HepG2 (cell line): ENCODE results near the gene TRAPPC12. TPM values are rescaled to one million over a fixed set of nuclear protein-coding genes. Genes with fewer than 3 reads are reported as not detected.

Source experiments
- CHCHD3 ChIP-seq: sonication (generic); formaldehyde crosslinking; IDR thresholded peaks from 2 replicates; pipeline ENCODE4 v1.8.0; 2022; ENCODE audit warnings: mild to moderate bottlenecking, missing genetic modification reagents, moderate library complexity
- FOXA3 ChIP-seq: IDR thresholded peaks from 2 replicates; pipeline ENCODE4 v1.6.1; 2016; ENCODE audit warnings: missing genetic modification reagents, missing compliant biosample characterization
- HIVEP1 ChIP-seq: sonication (generic); formaldehyde crosslinking; IDR thresholded peaks from 2 replicates; pipeline ENCODE4 v1.4.0; 2020; ENCODE audit warnings: mild to moderate bottlenecking, missing genetic modification reagents
- HNRNPK ChIP-seq: fragments of 200-400 bp; formaldehyde crosslinking; IDR thresholded peaks from 2 replicates; pipeline ENCODE4 v1.6.1; 2018; ENCODE audit warnings: low read length, low read depth, moderate library complexity, mild to moderate bottlenecking; ENCODE audit not compliant: poor library complexity, severe bottlenecking
- HNRNPUL1 ChIP-seq: fragments of 200-400 bp; formaldehyde crosslinking; IDR thresholded peaks from 2 replicates; pipeline ENCODE4 v1.6.1; 2017; ENCODE audit warnings: low read depth, mild to moderate bottlenecking, low read length, moderate library complexity
- HOXA5 ChIP-seq: sonication (generic); formaldehyde crosslinking; IDR thresholded peaks from 2 replicates; pipeline ENCODE4 v1.4.0; 2020; ENCODE audit warnings: missing genetic modification reagents
- ISL2 ChIP-seq: sonication (generic); formaldehyde crosslinking; IDR thresholded peaks from 2 replicates; pipeline ENCODE4 v1.5.0; 2020; ENCODE audit warnings: missing genetic modification reagents
- MBNL3 ChIP-seq: fragments of 250-450 bp; sonication (Bioruptor Pico); conservative IDR thresholded peaks from 2 replicates; pipeline ENCODE4 v1.8.0; 2022; ENCODE audit warnings: mild to moderate bottlenecking, inconsistent platforms
- MEIS2 ChIP-seq: sonication (generic); formaldehyde crosslinking; IDR thresholded peaks from 2 replicates; pipeline ENCODE4 v1.9.0; 2021; ENCODE audit warnings: mild to moderate bottlenecking, missing genetic modification reagents
- MTA1 ChIP-seq: sonication (generic); formaldehyde crosslinking; IDR thresholded peaks from 2 replicates; pipeline ENCODE4 v1.4.0; 2020; ENCODE audit warnings: missing genetic modification reagents, mild to moderate bottlenecking, borderline replicate concordance
- NCOA2 ChIP-seq: sonication (generic); formaldehyde crosslinking; IDR thresholded peaks from 2 replicates; pipeline ENCODE4 v1.8.0; 2022; ENCODE audit warnings: inconsistent platforms
- NPAS2 ChIP-seq: sonication (generic); formaldehyde crosslinking; IDR thresholded peaks from 2 replicates; pipeline ENCODE4 v1.8.0; 2022; ENCODE audit warnings: mild to moderate bottlenecking, missing genetic modification reagents, borderline replicate concordance
- POLR2G ChIP-seq: fragments of 200-400 bp; formaldehyde crosslinking; IDR thresholded peaks from 2 replicates; pipeline ENCODE4 v1.6.1; 2018; ENCODE audit warnings: mild to moderate bottlenecking, low read depth, low read length, moderate library complexity
- ZBTB42 ChIP-seq: sonication (generic); formaldehyde crosslinking; IDR thresholded peaks from 2 replicates; pipeline ENCODE4 v1.5.0; 2020; ENCODE audit warnings: mild to moderate bottlenecking, missing genetic modification reagents
- ZNF225 ChIP-seq: sonication (generic); formaldehyde crosslinking; IDR thresholded peaks from 2 replicates; pipeline ENCODE4 v1.4.0; 2020; ENCODE audit warnings: mild to moderate bottlenecking, missing genetic modification reagents
- ZNF30 ChIP-seq: sonication (generic); formaldehyde crosslinking; IDR thresholded peaks from 2 replicates; pipeline ENCODE4 v1.5.0; 2020; ENCODE audit warnings: mild to moderate bottlenecking, missing genetic modification reagents
- ZNF414 ChIP-seq: sonication (generic); formaldehyde crosslinking; IDR thresholded peaks from 2 replicates; pipeline ENCODE4 v1.5.0; 2020; ENCODE audit warnings: missing genetic modification reagents
- ZNF468 ChIP-seq: sonication (generic); formaldehyde crosslinking; IDR thresholded peaks from 2 replicates; pipeline ENCODE4 v1.8.0; 2022; ENCODE audit warnings: mild to moderate bottlenecking, moderate library complexity, missing genetic modification reagents
- ZNF816 ChIP-seq: sonication (generic); formaldehyde crosslinking; IDR thresholded peaks from 2 replicates; pipeline ENCODE4 v1.8.0; 2022; ENCODE audit warnings: missing genetic modification reagents, mild to moderate bottlenecking, borderline replicate concordance
- polyA plus RNA-seq, 8 experiments: library from polyadenylated mRNA; depleted of rRNA in 3 of 8; stranded (reverse) in 7 of 8; unstranded in 1 of 8; fragments of >200 nt; fragmentation: Illumina TruSeq in 4 of 8; extraction: Trizol in 4 of 8; gene quantifications; 2 replicates each; pipeline versions ENCODE4 v1.2.1 to v1.2.3, GENCODE V29; 2011 to 2016; ENCODE audit warnings: low read depth in 4 of 8, missing spikeins in 1 of 8, mixed read lengths in 1 of 8; ENCODE audit not compliant: insufficient read depth in 1 of 8
- total RNA-seq, 5 experiments: library from RNA; depleted of rRNA; stranded (reverse); fragments of >200 nt; fragmentation: Illumina TruSeq; extraction: Trizol; gene quantifications; 2 replicates each; pipeline ENCODE4 v1.2.3, GENCODE V29; 2016; ENCODE audit warnings: low read depth in 1 of 5
- TF ChIP-seq, protein P1 (sequence below): IDR thresholded peaks from 2 replicates; pipeline ENCODE4 v1.6.1; 2018; ENCODE audit warnings: missing genetic modification reagents
- TF ChIP-seq, protein P2 (sequence below): sonication (generic); formaldehyde crosslinking; IDR thresholded peaks from 2 replicates; pipeline ENCODE4; 2020; ENCODE audit warnings: missing genetic modification reagents, mild to moderate bottlenecking, borderline replicate concordance
- TF ChIP-seq, protein P3 (sequence below): sonication (generic); formaldehyde crosslinking; IDR thresholded peaks from 2 replicates; pipeline ENCODE4 v1.4.0; 2020; ENCODE audit warnings: missing genetic modification reagents

The TRAPPC12 gene
- total and polyA plus RNA-seq, 2 of the 13 experiments (the other 11 are each of a cell fraction or from before 2014, with no cell fraction given), result 46.4 to 97.7 TPM

- TF ChIP-seq, protein P1, sequence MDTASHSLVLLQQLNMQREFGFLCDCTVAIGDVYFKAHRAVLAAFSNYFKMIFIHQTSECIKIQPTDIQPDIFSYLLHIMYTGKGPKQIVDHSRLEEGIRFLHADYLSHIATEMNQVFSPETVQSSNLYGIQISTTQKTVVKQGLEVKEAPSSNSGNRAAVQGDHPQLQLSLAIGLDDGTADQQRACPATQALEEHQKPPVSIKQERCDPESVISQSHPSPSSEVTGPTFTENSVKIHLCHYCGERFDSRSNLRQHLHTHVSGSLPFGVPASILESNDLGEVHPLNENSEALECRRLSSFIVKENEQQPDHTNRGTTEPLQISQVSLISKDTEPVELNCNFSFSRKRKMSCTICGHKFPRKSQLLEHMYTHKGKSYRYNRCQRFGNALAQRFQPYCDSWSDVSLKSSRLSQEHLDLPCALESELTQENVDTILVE (CRISPR knock-in tag), result peak; percentile 85
- peak; percentile 76 for TF ChIP-seq ISL2
- TF ChIP-seq NPAS2 (CRISPR knock-in tag), result no peak; the same call in 1 of the 2 replicates
- peak; percentile 89; the same call in 1 of the 2 replicates for TF ChIP-seq MTA1
- TF ChIP-seq MBNL3 (CRISPR knock-in tag), result no peak
- peak; percentile 94 for TF ChIP-seq POLR2G
- no peak for TF ChIP-seq CHCHD3 (CRISPR knock-in tag)
- peak; percentile 87 for TF ChIP-seq ZNF414 (CRISPR knock-in tag)
- TF ChIP-seq FOXA3, result peak; percentile 52
- TF ChIP-seq ZNF30 (CRISPR knock-in tag), result peak; percentile 94
- peak; percentile 64 for TF ChIP-seq MEIS2 (CRISPR knock-in tag)
- TF ChIP-seq HNRNPK, result peak; percentile 73
- peak; percentile 45; the same call in 1 of the 2 replicates for TF ChIP-seq HNRNPUL1
- TF ChIP-seq, protein P2, sequence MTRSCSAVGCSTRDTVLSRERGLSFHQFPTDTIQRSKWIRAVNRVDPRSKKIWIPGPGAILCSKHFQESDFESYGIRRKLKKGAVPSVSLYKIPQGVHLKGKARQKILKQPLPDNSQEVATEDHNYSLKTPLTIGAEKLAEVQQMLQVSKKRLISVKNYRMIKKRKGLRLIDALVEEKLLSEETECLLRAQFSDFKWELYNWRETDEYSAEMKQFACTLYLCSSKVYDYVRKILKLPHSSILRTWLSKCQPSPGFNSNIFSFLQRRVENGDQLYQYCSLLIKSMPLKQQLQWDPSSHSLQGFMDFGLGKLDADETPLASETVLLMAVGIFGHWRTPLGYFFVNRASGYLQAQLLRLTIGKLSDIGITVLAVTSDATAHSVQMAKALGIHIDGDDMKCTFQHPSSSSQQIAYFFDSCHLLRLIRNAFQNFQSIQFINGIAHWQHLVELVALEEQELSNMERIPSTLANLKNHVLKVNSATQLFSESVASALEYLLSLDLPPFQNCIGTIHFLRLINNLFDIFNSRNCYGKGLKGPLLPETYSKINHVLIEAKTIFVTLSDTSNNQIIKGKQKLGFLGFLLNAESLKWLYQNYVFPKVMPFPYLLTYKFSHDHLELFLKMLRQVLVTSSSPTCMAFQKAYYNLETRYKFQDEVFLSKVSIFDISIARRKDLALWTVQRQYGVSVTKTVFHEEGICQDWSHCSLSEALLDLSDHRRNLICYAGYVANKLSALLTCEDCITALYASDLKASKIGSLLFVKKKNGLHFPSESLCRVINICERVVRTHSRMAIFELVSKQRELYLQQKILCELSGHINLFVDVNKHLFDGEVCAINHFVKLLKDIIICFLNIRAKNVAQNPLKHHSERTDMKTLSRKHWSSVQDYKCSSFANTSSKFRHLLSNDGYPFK (CRISPR knock-in tag), result peak; percentile 45
- peak; percentile 86 for TF ChIP-seq HIVEP1 (CRISPR knock-in tag)
- TF ChIP-seq ZBTB42 (CRISPR knock-in tag), result peak; percentile 90
- TF ChIP-seq NCOA2, result no peak; the same call in 1 of the 2 replicates
- TF ChIP-seq ZNF816 (CRISPR knock-in tag), result peak; percentile 96; the same call in 1 of the 2 replicates
- TF ChIP-seq ZNF225 (CRISPR knock-in tag), result peak; percentile 69
- peak; percentile 83 for TF ChIP-seq HOXA5 (CRISPR knock-in tag)
- no peak for TF ChIP-seq ZNF468 (CRISPR knock-in tag)
- TF ChIP-seq, protein P3, sequence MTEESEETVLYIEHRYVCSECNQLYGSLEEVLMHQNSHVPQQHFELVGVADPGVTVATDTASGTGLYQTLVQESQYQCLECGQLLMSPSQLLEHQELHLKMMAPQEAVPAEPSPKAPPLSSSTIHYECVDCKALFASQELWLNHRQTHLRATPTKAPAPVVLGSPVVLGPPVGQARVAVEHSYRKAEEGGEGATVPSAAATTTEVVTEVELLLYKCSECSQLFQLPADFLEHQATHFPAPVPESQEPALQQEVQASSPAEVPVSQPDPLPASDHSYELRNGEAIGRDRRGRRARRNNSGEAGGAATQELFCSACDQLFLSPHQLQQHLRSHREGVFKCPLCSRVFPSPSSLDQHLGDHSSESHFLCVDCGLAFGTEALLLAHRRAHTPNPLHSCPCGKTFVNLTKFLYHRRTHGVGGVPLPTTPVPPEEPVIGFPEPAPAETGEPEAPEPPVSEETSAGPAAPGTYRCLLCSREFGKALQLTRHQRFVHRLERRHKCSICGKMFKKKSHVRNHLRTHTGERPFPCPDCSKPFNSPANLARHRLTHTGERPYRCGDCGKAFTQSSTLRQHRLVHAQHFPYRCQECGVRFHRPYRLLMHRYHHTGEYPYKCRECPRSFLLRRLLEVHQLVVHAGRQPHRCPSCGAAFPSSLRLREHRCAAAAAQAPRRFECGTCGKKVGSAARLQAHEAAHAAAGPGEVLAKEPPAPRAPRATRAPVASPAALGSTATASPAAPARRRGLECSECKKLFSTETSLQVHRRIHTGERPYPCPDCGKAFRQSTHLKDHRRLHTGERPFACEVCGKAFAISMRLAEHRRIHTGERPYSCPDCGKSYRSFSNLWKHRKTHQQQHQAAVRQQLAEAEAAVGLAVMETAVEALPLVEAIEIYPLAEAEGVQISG (CRISPR knock-in tag), result peak; percentile 86
Measured at GRCh38 chr2:3519255-3520205, 140.0 kb downstream of the TRAPPC12 start, which contains the start of gene ADI1 (continued).
